Lower lobe of right lung (tissue), 2 donors: Measurements from ENCODE around the gene DBF4B. TPM values are rescaled to one million over a fixed set of nuclear protein-coding genes. Genes with fewer than 3 reads are reported as not detected.

Source experiments
- ATAC-seq, 2 donors: fragments of 200-7000 bp; cut with Tn5 transposase; one replicate each; pipeline ENCODE4 v1.9.1; 2020 to 2022; ENCODE audit warnings: mild to moderate bottlenecking in 2 of 2, moderate library complexity in 2 of 2
- DNase-seq: peaks from one replicate; pipeline ENCODE4 v3.0.0-alpha.2; 2020
- H3K27ac ChIP-seq: fragments of 200-600 bp; one replicate; pipeline ENCODE4 v1.8.0; 2022
- H3K27me3 ChIP-seq: fragments of 200-600 bp; one replicate; pipeline ENCODE4 v1.8.0; 2022; ENCODE audit warnings: low read depth
- H3K36me3 ChIP-seq: fragments of 200-600 bp; one replicate; pipeline ENCODE4 v1.8.0; 2022; ENCODE audit warnings: mild to moderate bottlenecking
- H3K4me1 ChIP-seq: fragments of 200-600 bp; one replicate; pipeline ENCODE4 v1.8.0; 2022
- H3K4me3 ChIP-seq: fragments of 200-600 bp; one replicate; pipeline ENCODE4 v1.8.0; 2022; ENCODE audit warnings: mild to moderate bottlenecking
- H3K9me3 ChIP-seq: fragments of 200-600 bp; one replicate; pipeline ENCODE4 v1.8.0; 2022
- CTCF ChIP-seq: fragments of 200-600 bp; IDR thresholded peaks from one replicate; pipeline ENCODE4 v1.8.0; 2022; ENCODE audit warnings: antibody characterized with exemption, mild to moderate bottlenecking
- intact Hi-C: fragments of 100-400 bp; cut with DNase I; formaldehyde crosslinking; loops from one replicate; pipeline ENCODE4 v1.11.0; 2022
- total RNA-seq: library from RNA; stranded (reverse); fragmentation: NEBNext Ultra II Directional; extraction: Animal tissue kit (Norgen Biotek cat#: 25700); gene quantifications from one replicate; pipeline ENCODE4 v1.2.1, GENCODE V29; 2021
- donor health status: DM: no; HTN: yes; CAD: no; lungs with severe emphysema.

Gene DBF4B
- total RNA-seq, 1 donor from 2014 or later = 6.8 TPM

- no peak for TF ChIP-seq CTCF
- H3K9me3 ChIP-seq = no peaks in the 10 kb centered on the region
- ATAC-seq (no peak), DNase-seq (no peak)
- intact Hi-C loops = no loop called here
- H3K4me3 ChIP-seq = no peak overlapping the region
- H3K27ac ChIP-seq = no peak overlapping the region
- no peaks in the 10 kb centered on the region for H3K36me3 ChIP-seq
- peaks cover 14% of the 10 kb centered on the region for H3K4me1 ChIP-seq
- peaks cover 46% of the 10 kb centered on the region for H3K27me3 ChIP-seq
Measured at GRCh38 chr17:44760474-44761308, 52.2 kb downstream of the DBF4B start.

DNA sequence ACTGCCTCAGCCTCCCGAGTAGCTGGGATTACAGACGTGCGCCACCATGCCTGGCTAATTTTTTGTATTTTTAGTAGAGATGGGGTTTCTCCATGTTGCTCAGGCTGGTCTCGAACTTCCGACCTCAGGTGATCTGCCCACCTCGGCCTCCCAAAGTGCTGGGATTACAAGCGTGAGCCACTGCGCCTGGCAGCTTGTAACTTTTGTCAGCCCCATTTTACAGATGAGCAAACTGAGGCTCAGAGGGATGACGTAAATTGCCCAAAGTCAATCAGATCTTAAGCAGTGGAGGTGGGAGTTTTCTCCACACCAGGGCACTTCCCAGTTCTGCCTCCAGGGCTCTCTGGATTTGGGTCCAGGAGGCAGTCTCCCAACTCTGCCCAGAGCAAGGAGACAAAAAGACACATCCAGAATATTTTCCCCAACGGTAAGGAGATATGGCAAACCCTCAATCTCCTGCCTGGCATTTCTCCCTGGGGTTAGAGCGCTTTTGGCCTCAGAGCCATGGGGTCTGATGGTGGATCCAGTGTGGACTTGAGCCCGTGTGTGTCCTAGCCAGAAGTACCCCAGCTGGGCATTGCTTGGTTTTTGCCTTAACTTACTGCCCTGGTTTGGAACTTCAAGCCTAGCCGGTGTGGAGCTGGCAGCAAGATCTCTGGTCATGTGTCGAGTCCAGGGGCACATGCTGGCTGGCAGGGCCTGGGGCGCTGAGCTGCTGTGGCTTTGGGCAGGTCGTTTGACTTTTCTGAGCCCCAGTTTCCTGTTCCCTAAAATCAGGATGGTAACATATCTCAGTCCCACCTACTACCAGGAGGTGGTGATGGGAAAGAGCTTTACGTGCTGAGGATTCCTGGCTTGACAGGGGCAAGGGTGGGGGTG is 53.7 kb downstream of the DBF4B start:
- Histone ChIP-seq H3K27ac (no peak overlapping the region), H3K4me1 (peaks cover 14% of the 10 kb centered on the region), H3K36me3 (no peaks in the 10 kb centered on the region), H3K9me3 (no peaks in the 10 kb centered on the region), H3K4me3 (no peak overlapping the region), H3K27me3 (peaks cover 49% of the 10 kb centered on the region)
- TF ChIP-seq CTCF = no peak
- no peak for DNase-seq
- no peak for ATAC-seq
- intact Hi-C loops = no loop called here

- no peak for ATAC-seq
- DNase-seq = no peak
- Histone ChIP-seq H3K27ac (no peak overlapping the region), H3K9me3 (no peaks in the 10 kb centered on the region), H3K36me3 (no peaks in the 10 kb centered on the region), H3K27me3 (peaks cover 43% of the 10 kb centered on the region), H3K4me3 (no peak overlapping the region), H3K4me1 (peaks cover 14% of the 10 kb centered on the region)
- intact Hi-C loops = no loop called here
- no peak for TF ChIP-seq CTCF
Measured at GRCh38 chr17:44763170-44763569, 54.7 kb downstream of the DBF4B start.

- intact Hi-C loops = no loop called here
- ATAC-seq (no peak), DNase-seq (no peak)
- Histone ChIP-seq H3K4me1 (no peaks in the 10 kb centered on the region), H3K4me3 (no peak overlapping the region), H3K27me3 (peaks cover 33% of the 10 kb centered on the region), H3K9me3 (no peaks in the 10 kb centered on the region), H3K36me3 (no peaks in the 10 kb centered on the region), H3K27ac (no peak overlapping the region)
- TF ChIP-seq CTCF = no peak
Measured at GRCh38 chr17:44765965-44766364, 57.5 kb downstream of the DBF4B start.

- H3K4me3 ChIP-seq = no peak overlapping the region
- H3K27me3 ChIP-seq = peaks cover 31% of the 10 kb centered on the region
- no peaks in the 10 kb centered on the region for H3K36me3 ChIP-seq
- no peaks in the 10 kb centered on the region for H3K9me3 ChIP-seq
- no peak overlapping the region for H3K27ac ChIP-seq
- no peaks in the 10 kb centered on the region for H3K4me1 ChIP-seq
- no peak for ATAC-seq
- no peak for DNase-seq
- no peak for TF ChIP-seq CTCF
- intact Hi-C loops = no loop called here
Measured at GRCh38 chr17:44766409-44767038, 58.1 kb downstream of the DBF4B start.
